Endodermal cell (in vitro differentiated cells): Measurements from ENCODE around the gene SLC9A3. TPM values are rescaled to one million over a fixed set of nuclear protein-coding genes. Genes with fewer than 3 reads are reported as not detected.

Experiments used
- DNase-seq: peaks from one replicate; pipeline ENCODE4 v3.0.0-alpha.2; 2017
- H3K27ac ChIP-seq: 2 replicates; pipeline ENCODE4 v1.5.1; 2013; ENCODE audit warnings: mild to moderate bottlenecking, low read depth, low read length, moderate library complexity
- H3K27me3 ChIP-seq: 2 replicates; pipeline ENCODE4 v1.6.1; 2013; ENCODE audit warnings: mild to moderate bottlenecking, low read length, moderate library complexity; ENCODE audit not compliant: insufficient read depth, control insufficient read depth, poor library complexity, severe bottlenecking
- H3K36me3 ChIP-seq: 2 replicates; pipeline ENCODE4 v1.7.0; 2013; ENCODE audit warnings: mild to moderate bottlenecking, low read length, moderate library complexity; ENCODE audit not compliant: control insufficient read depth, insufficient read depth
- H3K4me1 ChIP-seq: one replicate; pipeline ENCODE4 v1.7.0; 2013; ENCODE audit warnings: low read length; ENCODE audit not compliant: control insufficient read depth, insufficient read depth
- H3K4me3 ChIP-seq: 2 replicates; pipeline ENCODE4 v1.5.1; 2013; ENCODE audit warnings: mild to moderate bottlenecking, low read length, moderate library complexity
- H3K9ac ChIP-seq: 2 replicates; pipeline ENCODE4 v1.6.1; 2013; ENCODE audit warnings: mild to moderate bottlenecking, low read length, moderate library complexity; ENCODE audit not compliant: poor library complexity, severe bottlenecking; ENCODE audit errors: extremely low read depth
- H3K9me3 ChIP-seq: 2 replicates; pipeline ENCODE4 v1.6.1; 2013; ENCODE audit warnings: mild to moderate bottlenecking, low read length, moderate library complexity; ENCODE audit not compliant: control insufficient read depth
- H3K27ac Mint-ChIP-seq: 2 replicates; pipeline ENCODE4 v1.8.0; 2020; ENCODE audit warnings: mixed read lengths
- H3K27me3 Mint-ChIP-seq: 2 replicates; pipeline ENCODE4 v1.8.0; 2021; ENCODE audit warnings: mild to moderate bottlenecking, mixed read lengths; ENCODE audit not compliant: insufficient read depth
- H3K36me3 Mint-ChIP-seq: 2 replicates; pipeline ENCODE4 v1.8.0; 2020; ENCODE audit warnings: low read depth, mixed read lengths
- H3K4me1 Mint-ChIP-seq: 2 replicates; pipeline ENCODE4 v1.8.0; 2020; ENCODE audit warnings: mixed read lengths
- H3K4me3 Mint-ChIP-seq: 2 replicates; pipeline ENCODE4 v1.8.0; 2020; ENCODE audit warnings: mild to moderate bottlenecking, moderate library complexity, mixed read lengths
- H3K9me3 Mint-ChIP-seq: 2 replicates; pipeline ENCODE4 v1.8.0; 2020; ENCODE audit warnings: mild to moderate bottlenecking, mixed read lengths
- CTCF ChIP-seq: fragments of 200-600 bp; sonication (generic); conservative IDR thresholded peaks from 2 replicates; pipeline ENCODE4 v1.5.0; 2021; ENCODE audit warnings: antibody characterized with exemption, mild to moderate bottlenecking
- WGBS, 2 experiments: methylation state at CpG; one replicate each; pipeline versions ENCODE4 v1.1.5 to v1.1.7; 2013; ENCODE audit warnings: missing lambda C conversion rate in 2 of 2, mixed read lengths in 1 of 2; ENCODE audit not compliant: insufficient coverage in 1 of 2, insufficient read length in 1 of 2; 5-methylcytosine and 5-hydroxymethylcytosine counted together
- total RNA-seq, 2 donors: library from RNA; stranded (reverse); fragmentation: NEBNext Ultra II Directional in 1 of 2; extraction: Animal tissue kit (Norgen Biotek cat#: 25700) in 1 of 2; gene quantifications; 2 replicates in 1 of 2; 3 replicates in 1 of 2; pipeline ENCODE4 v1.2.1, GENCODE V29; 2021

SLC9A3 gene
- total RNA-seq, 2 donors from 2014 or later = 1.3 to 1.5 TPM

DNA sequence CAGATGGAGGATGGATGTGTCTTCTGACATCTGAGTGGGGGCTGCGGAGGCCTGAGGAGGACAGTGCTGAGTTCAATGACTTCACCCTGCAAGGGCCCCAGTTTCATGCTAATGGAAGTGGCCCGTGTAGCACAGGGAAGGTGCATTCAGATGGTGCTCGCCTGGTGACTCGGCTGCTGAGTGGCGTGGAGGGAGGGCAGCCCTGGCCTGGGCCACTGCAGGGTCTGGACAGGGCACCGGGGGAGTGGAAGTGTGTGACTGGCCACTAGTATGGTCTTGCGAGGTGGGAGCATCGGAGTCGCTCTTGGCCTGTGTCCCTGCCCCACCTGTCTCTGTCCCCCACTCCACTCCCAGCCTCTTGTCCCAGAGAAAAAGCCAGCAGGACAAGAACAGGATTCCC is 1.7 kb upstream of the SLC9A3 start:
- Mint-ChIP-seq H3K9me3 (no peaks in the 10 kb centered on the region), H3K36me3 (no peaks in the 10 kb centered on the region), H3K27me3 (peaks cover 90% of the 10 kb centered on the region), H3K4me1 (peaks cover 12% of the 10 kb centered on the region), H3K27ac (no peak overlapping the region), H3K4me3 (no peak overlapping the region)
- Histone ChIP-seq H3K27ac (no peak overlapping the region), H3K9me3 (no peaks in the 10 kb centered on the region), H3K4me1 (peaks cover 4% of the 10 kb centered on the region), H3K27me3 (peaks cover 91% of the 10 kb centered on the region), H3K4me3 (no peak overlapping the region), H3K36me3 (no peaks in the 10 kb centered on the region), H3K9ac (no peak overlapping the region)
- DNase-seq = no peak
- TF ChIP-seq CTCF = no peak
- WGBS, 2 experiments = 50 to 76% methylated on average over 8 to 9 of the region's 9 CpGs

- Histone ChIP-seq H3K9ac (no peak overlapping the region), H3K4me1 (peaks cover 4% of the 10 kb centered on the region), H3K36me3 (no peaks in the 10 kb centered on the region), H3K27me3 (peaks cover 83% of the 10 kb centered on the region), H3K27ac (no peak overlapping the region), H3K9me3 (no peaks in the 10 kb centered on the region), H3K4me3 (no peak overlapping the region)
- H3K4me1 Mint-ChIP-seq = peaks cover 12% of the 10 kb centered on the region
- WGBS, 2 experiments = 54 to 67% methylated on average over 16 to 24 of the region's 24 CpGs
- H3K27ac Mint-ChIP-seq = no peak overlapping the region
- H3K9me3 Mint-ChIP-seq = no peaks in the 10 kb centered on the region
- H3K4me3 Mint-ChIP-seq = peak overlapping the region; percentile 45
- peaks cover 84% of the 10 kb centered on the region for H3K27me3 Mint-ChIP-seq
- no peak for DNase-seq
- no peaks in the 10 kb centered on the region for H3K36me3 Mint-ChIP-seq
- TF ChIP-seq CTCF = no peak
These were observed 918 bp upstream of the SLC9A3 start for GRCh38 chr5:524973-525761.

DNA sequence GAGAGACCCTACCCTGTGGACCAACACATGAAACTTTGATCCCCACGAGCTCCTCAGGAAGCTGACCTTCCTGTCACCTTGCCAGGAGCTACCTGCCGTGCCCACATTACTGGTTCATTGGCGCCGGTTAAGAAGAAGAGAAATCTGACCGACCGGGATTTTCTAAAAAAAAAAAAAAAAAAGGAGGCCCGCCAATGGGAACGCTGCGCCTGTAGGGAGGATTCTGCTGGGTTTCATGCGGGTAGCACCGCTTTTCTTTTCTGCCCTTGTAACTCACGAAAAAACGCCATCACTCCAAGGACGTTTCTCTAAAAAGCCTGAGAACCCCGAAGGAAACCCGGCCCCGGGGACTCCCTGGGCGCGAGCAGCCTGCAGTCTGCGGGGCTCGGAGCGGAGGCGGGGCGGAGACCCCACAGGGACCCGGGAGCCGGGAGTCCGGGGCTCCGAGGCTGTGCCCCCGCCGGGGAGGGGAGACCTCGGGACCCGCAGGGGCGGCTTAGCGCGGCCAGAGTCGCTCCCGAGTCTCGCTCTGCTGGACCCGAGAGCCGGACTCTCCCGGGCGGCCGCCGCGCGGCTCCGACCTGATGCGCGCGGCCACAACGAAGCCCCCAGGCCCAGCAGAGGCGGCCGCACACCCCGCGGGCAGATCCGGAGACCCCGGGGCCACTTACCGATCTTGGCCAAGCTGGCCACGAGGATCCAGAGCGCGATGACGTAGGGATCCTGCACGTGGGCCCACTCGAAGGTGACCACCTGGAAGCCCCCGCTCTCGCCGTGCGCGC is 617 bp downstream of the SLC9A3 start:
- H3K4me3 Mint-ChIP-seq = peak overlapping the region; percentile 47
- no peak for TF ChIP-seq CTCF
- 3% methylated on average over 49 to 69 of the region's 69 CpGs for WGBS, 2 experiments

More for the DNA sequence above, 617 bp downstream of the SLC9A3 start:
- no peaks in the 10 kb centered on the region for H3K9me3 Mint-ChIP-seq
- no peaks in the 10 kb centered on the region for H3K36me3 Mint-ChIP-seq
- peaks cover 12% of the 10 kb centered on the region for H3K4me1 Mint-ChIP-seq
- H3K9me3 ChIP-seq = no peaks in the 10 kb centered on the region
- peaks cover 4% of the 10 kb centered on the region for H3K4me1 ChIP-seq
- peaks cover 68% of the 10 kb centered on the region for H3K27me3 ChIP-seq
- no peak overlapping the region for H3K27ac ChIP-seq
- DNase-seq = peak; percentile 73
- H3K4me3 ChIP-seq = peak overlapping the region; percentile 14
- no peak overlapping the region for H3K27ac Mint-ChIP-seq
- H3K36me3 ChIP-seq = no peaks in the 10 kb centered on the region
- H3K27me3 Mint-ChIP-seq = peaks cover 73% of the 10 kb centered on the region
- H3K9ac ChIP-seq = no peak overlapping the region
